CD14-positive monocyte (primary cell): ENCODE data around the gene MAGI3. TPM values are rescaled to one million over a fixed set of nuclear protein-coding genes. Genes with fewer than 3 reads are reported as not detected.

Experiments used
- DNase-seq, 3 donors: peaks; one replicate each; pipeline ENCODE4 v3.0.0-alpha.2; 2011 to 2022
- H2AFZ ChIP-seq: 2 replicates; pipeline ENCODE4 v1.6.0; 2012; ENCODE audit warnings: mild to moderate bottlenecking, low read depth, low read length, inconsistent platforms; ENCODE audit not compliant: insufficient read depth, poor library complexity, severe bottlenecking
- H3K27ac ChIP-seq, 2 donors: 1 replicate in 1 of 2; 2 replicates in 1 of 2; pipeline ENCODE4 v1.5.1; 2012 to 2013; ENCODE audit warnings: low read length in 2 of 2, control low read depth in 1 of 2, inconsistent platforms in 1 of 2, low read depth in 1 of 2, mild to moderate bottlenecking in 1 of 2
- H3K27me3 ChIP-seq, 2 donors: one replicate each; pipeline versions ENCODE4 v1.6.0 to v1.6.1; 2011 to 2013; ENCODE audit warnings: low read length in 2 of 2; ENCODE audit not compliant: control insufficient read depth in 2 of 2, insufficient read depth in 2 of 2
- H3K36me3 ChIP-seq, 2 donors: replicated peaks in 1 of 2; 1 replicate in 1 of 2; 2 replicates in 1 of 2; pipeline versions ENCODE4 v1.5.1 to v1.6.1; 2012 to 2013; ENCODE audit warnings: low read length in 2 of 2, control low read depth in 1 of 2, inconsistent platforms in 1 of 2, mild to moderate bottlenecking in 1 of 2; ENCODE audit not compliant: insufficient read depth in 2 of 2, control insufficient read depth in 1 of 2
- H3K4me1 ChIP-seq, 2 donors: 1 replicate in 1 of 2; 2 replicates in 1 of 2; pipeline versions ENCODE4 v1.5.1 to v1.6.1; 2012 to 2013; ENCODE audit warnings: low read length in 2 of 2, control low read depth in 1 of 2, inconsistent platforms in 1 of 2, mild to moderate bottlenecking in 1 of 2, moderate library complexity in 1 of 2; ENCODE audit not compliant: insufficient read depth in 2 of 2, control insufficient read depth in 1 of 2
- H3K4me2 ChIP-seq: replicated peaks from 2 replicates; pipeline ENCODE3; 2012; ENCODE audit warnings: low read length, moderate library complexity, mild to moderate bottlenecking; ENCODE audit not compliant: poor library complexity, severe bottlenecking; ENCODE audit errors: extremely low read depth
- H3K4me3 ChIP-seq, 3 experiments: fragments of 200-600 bp in 1 of 3; sonication (generic) in 1 of 3; replicated peaks in 1 of 3; 1 replicate in 2 of 3; 2 replicates in 1 of 3; pipeline ENCODE4 v1.5.1; 2011 to 2013; ENCODE audit warnings: low read length in 3 of 3, mild to moderate bottlenecking in 3 of 3, control low read depth in 2 of 3, low read depth in 2 of 3, inconsistent platforms in 1 of 3, moderate library complexity in 1 of 3
- H3K79me2 ChIP-seq: 2 replicates; pipeline ENCODE4 v1.6.0; 2012; ENCODE audit warnings: mild to moderate bottlenecking, control low read depth, inconsistent platforms, low read length, moderate library complexity; ENCODE audit not compliant: insufficient read depth
- H3K9ac ChIP-seq: 2 replicates; pipeline ENCODE4 v1.6.0; 2017; ENCODE audit warnings: low read length, mild to moderate bottlenecking; ENCODE audit not compliant: insufficient read depth, poor library complexity, severe bottlenecking
- H3K9me3 ChIP-seq, 2 donors: replicated peaks in 1 of 2; 1 replicate in 1 of 2; 2 replicates in 1 of 2; pipeline versions ENCODE4 v1.5.1 to v1.6.1; 2012 to 2013; ENCODE audit warnings: low read length in 2 of 2, control low read depth in 1 of 2; ENCODE audit not compliant: control insufficient read depth in 1 of 2, insufficient read depth in 1 of 2
- H4K20me1 ChIP-seq: 2 replicates; pipeline ENCODE4 v1.6.0; 2012; ENCODE audit warnings: mild to moderate bottlenecking, low read length, control low read depth, moderate library complexity; ENCODE audit not compliant: insufficient read depth
- H3K27ac Mint-ChIP-seq, 7 donors: one replicate each; pipeline ENCODE4 v1.8.0; 2020; ENCODE audit warnings: mild to moderate bottlenecking in 7 of 7, mixed read lengths in 7 of 7, moderate library complexity in 6 of 7, inconsistent platforms in 2 of 7
- H3K27me3 Mint-ChIP-seq, 3 donors: one replicate each; pipeline ENCODE4 v1.8.0; 2021 to 2022; ENCODE audit warnings: low read depth in 3 of 3, mild to moderate bottlenecking in 3 of 3, mixed read lengths in 3 of 3, moderate library complexity in 3 of 3, inconsistent platforms in 1 of 3
- H3K36me3 Mint-ChIP-seq, 2 donors: one replicate each; pipeline ENCODE4 v1.8.0; 2020; ENCODE audit warnings: mixed read lengths in 2 of 2, inconsistent platforms in 1 of 2, mild to moderate bottlenecking in 1 of 2
- H3K4me1 Mint-ChIP-seq: one replicate; pipeline ENCODE4 v1.8.0; 2020; ENCODE audit warnings: mild to moderate bottlenecking, mixed read lengths
- H3K4me3 Mint-ChIP-seq, 2 donors: one replicate each; pipeline ENCODE4 v1.8.0; 2020; ENCODE audit warnings: mild to moderate bottlenecking in 2 of 2, mixed read lengths in 2 of 2, moderate library complexity in 1 of 2
- H3K9me3 Mint-ChIP-seq, 7 donors: one replicate each; pipeline ENCODE4 v1.8.0; 2020 to 2022; ENCODE audit warnings: mixed read lengths in 7 of 7, mild to moderate bottlenecking in 6 of 7, moderate library complexity in 6 of 7, inconsistent platforms in 2 of 7
- WGBS: methylation state at CpG from one replicate; pipeline ENCODE4 v1.1.5; 2013; ENCODE audit warnings: missing lambda C conversion rate; ENCODE audit not compliant: insufficient coverage; 5-methylcytosine and 5-hydroxymethylcytosine counted together
- intact Hi-C, 2 donors: fragments of 100-400 bp; cut with micrococcal nuclease; formaldehyde crosslinking; loops; one replicate each; pipeline versions ENCODE4 v1.15.0 to v1.15.1; 2023
- polyA plus RNA-seq, 3 donors: library from polyadenylated mRNA; depleted of rRNA in 1 of 3; unstranded in 2 of 3; stranded (reverse) in 1 of 3; fragments of 300-500 nt in 2 of 3; fragments of >200 nt in 1 of 3; fragmentation: Illumina TruSeq in 2 of 3; gene quantifications; 1 replicate in 2 of 3; 2 replicates in 1 of 3; pipeline ENCODE4 v1.2.3, GENCODE V29; 2012 to 2021
- TF ChIP-seq, protein P1 (sequence below): fragments of 200-600 bp; IDR thresholded peaks from one replicate; pipeline ENCODE4 v1.8.0; 2022; ENCODE audit warnings: antibody characterized with exemption, mild to moderate bottlenecking

MAGI3 gene
- polyA plus RNA-seq, 3 donors = 0.36 to 0.58 (median 0.43) TPM

DNA sequence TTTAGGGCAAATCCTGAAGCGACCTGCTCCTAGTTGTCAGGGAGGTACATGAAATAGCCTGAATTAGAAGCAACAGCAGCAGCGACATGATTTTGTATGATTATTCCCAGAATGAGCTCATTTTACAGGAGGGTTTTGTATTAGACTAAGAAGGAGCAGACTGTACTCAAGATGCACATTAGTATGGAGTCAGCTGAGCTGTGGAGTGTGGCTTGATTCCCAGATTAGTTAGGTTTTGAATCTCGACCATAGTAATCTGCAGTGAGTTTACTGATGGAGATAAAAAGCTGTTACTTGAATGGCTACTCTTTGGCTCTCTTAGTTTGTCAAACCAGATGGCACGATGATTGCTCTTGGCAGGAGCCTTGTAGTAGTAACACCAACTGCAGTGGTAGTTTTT is 225.8 kb downstream of the MAGI3 start:
- Histone ChIP-seq H2AFZ (no peak overlapping the region), H3K4me2 (no peak overlapping the region), H3K4me1 (no peaks in the 10 kb centered on the region), H3K27me3 (no peaks in the 10 kb centered on the region), H3K9ac (no peak overlapping the region), H3K79me2 (no peaks in the 10 kb centered on the region), H3K4me3 (no peak overlapping the region), H4K20me1 (no peaks in the 10 kb centered on the region), H3K9me3 (no peaks in the 10 kb centered on the region), H3K27ac (no peak overlapping the region), H3K36me3 (no peaks in the 10 kb centered on the region)
- H3K36me3 Mint-ChIP-seq = no peaks in the 10 kb centered on the region
- H3K9me3 Mint-ChIP-seq = peaks cover 0 to 2% (median 0%) of the 10 kb centered on the region in 7 donors
- no peak overlapping the region for H3K27ac Mint-ChIP-seq
- peaks cover 0 to 2% (median 0%) of the 10 kb centered on the region in 3 donors for H3K27me3 Mint-ChIP-seq
- TF ChIP-seq, protein P1, sequence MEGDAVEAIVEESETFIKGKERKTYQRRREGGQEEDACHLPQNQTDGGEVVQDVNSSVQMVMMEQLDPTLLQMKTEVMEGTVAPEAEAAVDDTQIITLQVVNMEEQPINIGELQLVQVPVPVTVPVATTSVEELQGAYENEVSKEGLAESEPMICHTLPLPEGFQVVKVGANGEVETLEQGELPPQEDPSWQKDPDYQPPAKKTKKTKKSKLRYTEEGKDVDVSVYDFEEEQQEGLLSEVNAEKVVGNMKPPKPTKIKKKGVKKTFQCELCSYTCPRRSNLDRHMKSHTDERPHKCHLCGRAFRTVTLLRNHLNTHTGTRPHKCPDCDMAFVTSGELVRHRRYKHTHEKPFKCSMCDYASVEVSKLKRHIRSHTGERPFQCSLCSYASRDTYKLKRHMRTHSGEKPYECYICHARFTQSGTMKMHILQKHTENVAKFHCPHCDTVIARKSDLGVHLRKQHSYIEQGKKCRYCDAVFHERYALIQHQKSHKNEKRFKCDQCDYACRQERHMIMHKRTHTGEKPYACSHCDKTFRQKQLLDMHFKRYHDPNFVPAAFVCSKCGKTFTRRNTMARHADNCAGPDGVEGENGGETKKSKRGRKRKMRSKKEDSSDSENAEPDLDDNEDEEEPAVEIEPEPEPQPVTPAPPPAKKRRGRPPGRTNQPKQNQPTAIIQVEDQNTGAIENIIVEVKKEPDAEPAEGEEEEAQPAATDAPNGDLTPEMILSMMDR = no peak
- WGBS = 92% methylated on average over 2 of the region's 4 CpGs
- intact Hi-C loops = no loop called here
- no peak overlapping the region for H3K4me3 Mint-ChIP-seq
- DNase-seq = no peak
- no peaks in the 10 kb centered on the region for H3K4me1 Mint-ChIP-seq

DNA sequence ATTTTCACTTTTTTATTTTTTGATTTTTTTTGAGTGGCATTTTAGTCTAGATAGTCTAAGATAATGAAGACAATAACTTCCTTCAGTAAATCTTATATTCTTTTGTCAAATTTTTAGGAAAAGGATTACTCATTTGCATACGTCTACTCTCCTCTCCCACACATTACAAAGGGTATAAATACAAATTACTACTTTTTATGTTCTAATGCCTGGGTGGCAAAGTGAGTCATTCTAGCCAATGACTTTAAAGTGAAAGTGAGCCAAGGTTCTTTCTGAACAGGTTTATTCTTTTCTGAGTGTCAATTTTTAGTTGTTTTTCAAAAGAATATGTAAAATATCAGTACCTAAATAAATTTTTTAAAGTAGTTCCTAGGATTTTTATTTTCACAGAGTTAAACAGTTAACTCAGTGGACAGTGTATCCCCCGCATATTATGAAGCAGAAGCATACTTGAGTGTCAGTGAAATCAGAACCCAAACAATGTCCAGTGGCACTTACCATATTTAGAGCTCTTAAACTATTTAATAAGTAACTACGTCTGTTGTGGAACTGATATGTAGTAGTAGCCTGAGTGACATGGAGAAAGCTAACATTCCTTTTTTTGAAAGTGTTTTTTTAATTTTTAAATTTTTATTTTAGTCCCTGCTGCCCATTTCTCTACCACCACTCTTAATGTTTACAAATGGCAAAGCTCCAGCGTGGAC is 227.3 kb downstream of the MAGI3 start:
- intact Hi-C loops = no loop called here
- H3K36me3 ChIP-seq = no peaks in the 10 kb centered on the region
- H3K4me3 Mint-ChIP-seq = no peak overlapping the region
- H3K9ac ChIP-seq = no peak overlapping the region
- no peaks in the 10 kb centered on the region for H3K4me1 Mint-ChIP-seq
- TF ChIP-seq, protein P1 = no peak
- no peak overlapping the region for H3K27ac Mint-ChIP-seq
- H3K27me3 Mint-ChIP-seq = peaks cover 0 to 2% (median 0%) of the 10 kb centered on the region in 3 donors
- H3K27ac ChIP-seq = no peak overlapping the region
- H3K79me2 ChIP-seq = no peaks in the 10 kb centered on the region
- no CpG with 5 or more reads among the region's 4 CpGs for WGBS
- no peaks in the 10 kb centered on the region for H3K9me3 ChIP-seq
- no peaks in the 10 kb centered on the region for H3K27me3 ChIP-seq
- no peak for DNase-seq
- no peaks in the 10 kb centered on the region for H3K36me3 Mint-ChIP-seq
- no peak overlapping the region for H3K4me2 ChIP-seq
- no peak overlapping the region for H3K4me3 ChIP-seq
- H3K4me1 ChIP-seq = no peaks in the 10 kb centered on the region
- peaks cover 0 to 3% (median 0%) of the 10 kb centered on the region in 7 donors for H3K9me3 Mint-ChIP-seq
- H4K20me1 ChIP-seq = no peaks in the 10 kb centered on the region
- no peak overlapping the region for H2AFZ ChIP-seq
